Hematopoietic multipotent progenitor cell treated with erythropoietin and hydrocortisone succinate and interleukin-3 and kit ligand, for 8 days (in vitro differentiated cells): ENCODE measurements around the gene DOCK6.

ENCODE experiments used
- DNase-seq: peaks from one replicate; pipeline ENCODE4 v3.0.0-alpha.2; 2015

The DOCK6 gene

DNA sequence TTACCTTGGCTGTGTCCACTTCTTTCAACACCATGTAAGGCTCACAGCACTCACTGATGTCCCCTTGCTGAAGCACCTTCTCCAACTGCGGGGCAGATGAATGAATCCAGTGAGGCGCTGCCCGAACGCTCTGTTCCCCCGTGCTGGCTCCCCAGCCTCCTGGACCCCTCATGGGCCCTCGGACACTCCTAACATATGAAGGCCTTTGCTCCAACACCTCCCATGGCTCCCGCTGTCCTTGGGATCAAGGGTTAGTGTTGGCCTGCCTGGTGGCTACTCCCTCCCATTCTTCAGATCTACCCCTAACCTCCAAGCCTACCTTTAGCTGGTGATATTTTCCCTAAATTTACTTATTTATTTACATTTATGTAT, 18.5 kb downstream of the DOCK6 start:
- DNase-seq = no peak

GRCh38 chr19:11242864-11243797, 19.2 kb downstream of the DOCK6 start:
- peak; percentile 75 for DNase-seq

DNA sequence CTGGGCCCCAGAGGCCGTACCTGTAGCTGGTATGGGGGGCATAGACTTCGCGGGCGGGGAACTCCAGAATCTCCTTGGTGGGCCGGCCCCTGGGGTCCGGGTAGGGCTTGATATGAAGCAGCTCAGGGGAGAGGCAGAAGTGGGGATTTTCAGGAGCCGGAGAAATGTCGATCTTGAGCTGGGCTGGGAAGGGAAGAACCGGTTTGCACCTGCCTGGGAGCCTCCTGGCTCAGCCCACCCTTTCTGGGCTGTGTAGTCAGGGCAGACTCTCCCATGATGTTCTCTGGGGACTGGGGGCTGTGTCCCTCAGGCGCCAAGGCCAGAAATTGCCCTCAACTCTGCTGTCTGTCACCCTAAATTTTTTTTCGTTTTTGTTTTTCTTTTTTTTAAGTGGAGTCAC, 20.3 kb downstream of the DOCK6 start:
- DNase-seq = no peak

DNA sequence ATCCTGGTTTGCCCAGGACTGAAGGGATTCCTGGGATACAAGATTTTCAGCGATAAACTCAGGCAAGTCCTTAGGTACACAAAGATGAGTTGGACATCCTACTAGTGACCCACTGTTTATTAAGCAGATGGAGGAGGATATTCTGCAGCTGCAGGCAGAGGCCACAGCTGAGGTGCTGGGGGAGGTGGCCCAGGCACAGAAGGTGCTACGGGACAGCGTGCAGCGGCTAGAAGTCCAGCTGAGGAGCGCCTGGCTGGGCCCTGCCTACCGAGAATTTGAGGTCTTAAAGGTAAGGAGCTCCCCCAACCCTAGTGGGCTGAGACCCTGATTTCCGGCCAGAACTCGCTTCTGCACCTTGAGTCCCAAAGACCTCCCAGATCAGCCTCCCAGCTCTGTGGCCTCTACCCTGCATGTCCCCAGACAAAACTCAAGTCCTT, 22.3 kb downstream of the DOCK6 start:
- no peak for DNase-seq

DNA sequence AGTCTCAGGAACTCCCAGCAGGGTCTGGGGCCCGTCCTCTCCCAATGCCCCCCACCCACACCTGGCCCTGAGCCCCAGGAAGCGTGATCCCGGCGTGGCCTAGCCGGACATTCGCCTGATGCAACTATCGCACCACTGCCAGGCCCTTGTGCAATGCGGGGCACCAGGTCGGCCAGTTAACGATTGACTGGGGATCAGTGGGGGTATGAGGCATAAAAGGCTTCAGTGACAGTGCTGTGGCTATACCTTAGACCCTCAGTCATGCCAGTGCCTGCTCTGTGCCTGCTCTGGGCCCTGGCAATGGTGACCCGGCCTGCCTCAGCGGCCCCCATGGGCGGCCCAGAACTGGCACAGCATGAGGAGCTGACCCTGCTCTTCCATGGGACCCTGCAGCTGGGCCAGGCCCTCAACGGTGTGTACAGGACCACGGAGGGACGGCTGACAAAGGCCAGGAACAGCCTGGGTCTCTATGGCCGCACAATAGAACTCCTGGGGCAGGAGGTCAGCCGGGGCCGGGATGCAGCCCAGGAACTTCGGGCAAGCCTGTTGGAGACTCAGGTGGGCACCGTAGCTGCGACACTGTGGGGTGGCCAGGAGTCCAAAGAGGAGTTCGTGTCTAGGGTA, 22.8 kb downstream of the DOCK6 start, which contains the start of gene ANGPTL8:
Gene ANGPTL8 (plus strand): TSS at position 243 of the 624 bp plus-strand sequence. CDS start 19 bp downstream, at position 262.
- no peak for DNase-seq

DNA sequence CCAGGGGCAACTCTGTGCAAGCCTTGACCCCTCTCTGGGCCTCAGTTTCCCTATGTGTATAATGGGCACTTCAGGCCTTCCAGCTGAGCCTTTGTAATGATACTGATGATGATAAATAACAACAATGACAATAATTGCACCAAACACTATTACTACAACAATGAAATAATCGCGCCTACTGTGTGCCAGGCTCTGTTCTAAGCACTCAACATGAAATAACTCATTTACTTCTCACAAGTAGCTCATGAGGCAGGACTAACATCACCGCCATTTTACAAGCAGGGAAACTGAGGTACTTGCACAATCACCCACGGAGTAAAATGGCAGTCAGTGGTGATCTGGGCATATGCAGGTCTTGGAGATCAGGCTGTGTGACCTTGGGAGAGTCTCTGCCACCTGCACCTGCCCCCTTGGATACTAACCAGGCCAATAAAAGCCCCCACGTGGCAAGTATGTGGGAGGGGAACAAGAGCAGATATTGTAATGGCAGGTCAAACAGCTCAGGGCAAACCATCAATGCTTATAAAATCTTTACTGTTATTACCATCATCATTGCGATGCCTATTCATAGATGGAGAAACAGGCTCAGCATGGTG, 23.4 kb downstream of the DOCK6 start:
- no peak for DNase-seq

DNA sequence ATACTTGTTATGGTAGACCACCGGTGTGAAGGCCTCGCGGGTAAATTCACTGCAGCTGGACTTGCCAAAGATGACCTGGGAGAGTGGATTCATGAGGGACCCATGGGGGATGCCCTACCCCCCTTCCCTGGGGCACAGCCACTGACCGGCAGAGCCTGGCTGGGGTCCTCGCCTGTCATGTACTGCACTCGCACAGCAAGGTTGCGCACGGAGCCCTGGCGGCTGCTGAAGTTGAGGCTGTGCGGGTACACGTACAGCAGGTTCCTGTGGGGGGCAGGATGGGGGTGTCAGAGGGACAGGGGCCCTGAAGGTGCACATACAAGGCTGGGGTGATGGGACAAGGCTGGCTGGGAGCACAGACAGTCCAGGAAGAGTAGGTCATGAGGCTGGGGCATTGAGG, 24.3 kb downstream of the DOCK6 start:
- no peak for DNase-seq

DNA sequence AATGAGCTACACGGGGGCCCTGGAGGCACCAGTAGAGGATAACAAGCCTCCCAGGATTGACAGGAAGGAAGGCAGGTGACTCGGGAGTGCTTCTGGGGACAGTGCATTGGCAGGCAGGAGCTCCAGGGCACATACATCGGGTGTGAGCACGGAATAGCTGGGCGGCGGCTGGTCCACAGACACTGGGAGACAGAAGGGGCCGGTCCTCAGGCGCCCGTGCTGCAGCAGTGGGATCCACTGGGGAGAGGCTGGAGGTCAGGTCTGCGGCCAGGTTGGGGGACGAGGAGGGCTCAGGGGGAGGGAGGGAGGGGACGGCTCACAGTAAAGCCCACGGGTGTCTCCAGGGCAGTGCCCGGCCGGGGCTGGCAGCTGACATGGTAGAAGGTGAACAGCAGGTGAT, 25.0 kb downstream of the DOCK6 start:
- no peak for DNase-seq

GRCh38 chr19:11236324-11237301, 25.7 kb downstream of the DOCK6 start:
- no peak for DNase-seq

DNA sequence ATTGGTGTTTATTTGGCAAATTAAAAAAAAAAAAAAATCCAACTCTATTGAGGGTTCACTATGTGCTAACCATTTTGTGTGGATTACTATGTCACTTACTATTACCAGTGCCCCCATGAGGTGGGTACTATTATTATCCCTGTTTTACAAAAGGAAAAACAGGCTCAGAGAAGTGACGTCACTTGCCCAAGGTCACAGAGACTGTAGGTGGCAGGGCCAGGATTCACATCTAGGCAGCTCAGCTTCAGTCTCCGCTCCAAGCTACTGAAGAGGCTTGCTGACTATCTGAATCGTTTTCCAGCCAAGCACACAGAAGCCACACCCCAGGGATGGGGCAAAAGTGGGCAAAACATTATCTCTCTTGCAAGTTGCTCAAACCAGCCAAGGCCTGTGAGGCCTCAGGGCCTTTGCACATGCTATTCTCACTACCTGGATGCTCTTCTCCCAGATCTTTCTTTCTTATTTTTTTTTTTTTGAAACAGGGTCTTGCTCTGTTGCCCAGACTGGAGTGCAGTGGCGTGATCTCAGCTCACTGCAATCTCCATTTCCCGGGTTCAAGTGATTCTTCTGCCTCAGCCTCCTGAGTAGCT, 27.7 kb downstream of the DOCK6 start:
- peak; percentile 13 for DNase-seq

- no peak for DNase-seq
Measured at GRCh38 chr19:11233073-11233472, 29.3 kb downstream of the DOCK6 start.

- DNase-seq = no peak
Measured at GRCh38 chr19:11232555-11232954, 29.8 kb downstream of the DOCK6 start.

DNA sequence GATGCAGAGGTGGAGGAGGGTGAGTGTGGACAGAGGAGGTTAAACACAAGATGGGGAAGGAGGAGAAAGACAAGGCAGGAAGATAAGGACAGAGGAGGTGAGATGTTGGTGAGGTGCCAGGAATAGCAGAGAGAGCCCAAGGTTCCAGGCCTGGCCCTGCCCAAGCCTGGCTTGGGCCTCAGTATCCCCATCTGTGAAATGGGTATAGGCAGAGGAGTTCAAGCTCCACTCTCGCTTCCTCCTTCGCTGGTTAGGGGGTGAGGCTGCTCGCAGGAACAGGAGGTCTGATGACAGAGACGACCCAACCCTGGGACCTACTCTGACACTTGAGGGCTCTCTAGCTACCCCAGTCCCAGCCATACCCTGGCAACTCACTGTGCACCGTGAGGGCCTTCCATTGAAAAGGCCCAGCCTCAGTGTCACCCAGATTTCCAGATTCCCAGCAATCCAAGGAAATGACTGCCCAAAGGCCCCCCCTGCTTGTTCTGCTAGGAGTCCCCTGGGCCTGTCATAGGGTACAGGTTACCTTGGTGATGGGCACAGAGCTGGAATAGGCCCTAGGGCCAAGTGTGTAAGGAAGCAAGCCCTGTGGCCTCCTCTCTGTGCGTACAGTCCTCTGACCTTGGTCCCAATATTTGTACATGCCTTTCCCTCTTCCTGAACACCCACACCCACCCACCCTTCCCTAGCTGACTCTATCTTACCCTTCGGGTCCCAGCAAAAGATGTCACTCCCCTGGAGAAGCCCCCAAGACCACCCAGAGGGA, 31.5 kb downstream of the DOCK6 start:
- no peak for DNase-seq

GRCh38 chr19:11227195-11227886, 35.0 kb downstream of the DOCK6 start:
- peak; percentile 53 for DNase-seq

GRCh38 chr19:11226716-11227166, 35.6 kb downstream of the DOCK6 start:
- DNase-seq = no peak

DNA sequence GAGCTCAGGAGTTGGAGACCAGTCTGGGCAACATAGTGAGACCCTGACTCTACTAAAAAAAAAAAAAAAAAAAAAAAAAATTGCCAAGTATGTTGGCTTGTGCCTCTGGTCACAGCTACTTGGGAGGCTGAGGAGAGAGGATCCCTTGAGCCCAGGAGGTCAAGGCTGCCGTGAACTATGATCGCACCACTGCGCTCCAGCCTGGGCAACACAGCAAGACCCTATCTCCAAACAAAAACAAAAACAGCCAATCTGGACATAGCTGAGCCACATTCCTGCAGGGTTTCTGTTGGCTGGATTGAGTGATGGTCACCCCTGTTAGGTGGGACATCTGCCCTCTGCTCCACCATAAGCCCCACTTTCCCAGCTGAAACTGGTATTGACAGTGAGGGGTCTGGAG, 36.5 kb downstream of the DOCK6 start:
- DNase-seq = no peak

GRCh38 chr19:11225172-11225571, 37.2 kb downstream of the DOCK6 start:
- no peak for DNase-seq

DNA sequence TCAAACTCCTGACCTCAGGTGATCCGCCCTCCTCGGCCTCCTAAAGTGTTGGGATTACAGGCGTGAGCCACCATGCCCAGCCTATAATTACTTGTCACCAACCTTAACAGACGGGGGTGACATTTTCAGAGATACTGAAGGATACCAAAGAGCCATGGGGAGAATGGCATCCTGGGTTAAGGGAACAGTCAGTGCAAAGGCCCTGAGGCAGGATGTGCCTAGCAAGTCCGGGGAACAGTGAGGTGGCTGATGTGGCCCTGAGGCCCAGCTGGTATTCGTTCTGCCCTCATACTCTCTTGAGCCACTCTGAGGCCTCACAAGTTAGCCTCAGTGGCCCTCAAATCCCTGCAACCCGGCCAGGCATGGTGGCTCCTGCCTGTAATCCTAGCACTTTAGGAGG, 37.9 kb downstream of the DOCK6 start:
- no peak for DNase-seq

DNA sequence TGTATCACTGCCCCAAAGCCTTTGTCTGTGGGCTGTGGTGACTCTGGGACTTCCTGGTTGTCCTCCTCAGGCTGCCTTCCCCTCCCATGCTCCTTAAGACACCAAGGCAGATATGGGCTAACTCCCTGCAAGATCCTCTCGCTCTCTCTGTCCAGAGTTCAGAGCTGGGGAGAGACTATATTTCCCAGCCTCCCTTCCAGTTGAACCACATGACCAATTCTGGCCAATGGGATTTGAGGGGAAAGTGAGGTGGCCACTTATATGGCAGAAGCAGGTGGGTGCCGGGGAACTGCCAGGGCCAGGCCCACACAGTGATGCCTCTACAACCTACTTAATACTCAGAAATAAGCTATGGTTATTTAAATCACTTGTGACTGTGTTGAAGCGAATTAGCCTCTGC, 39.1 kb downstream of the DOCK6 start:
- DNase-seq = no peak

GRCh38 chr19:11221082-11221598, 41.2 kb downstream of the DOCK6 start:
- no peak for DNase-seq
